ENCODE results near the gene IP6K2. TPM values are rescaled to one million over a fixed set of nuclear protein-coding genes. Genes with fewer than 3 reads are reported as not detected.
"Not testable (repeated sequence)": the region's sequence is repeated elsewhere in the genome, so short reads cannot be mapped to it uniquely, and the experiment has no call there.

The IP6K2 gene
- 61.2 and 67.3 TPM in 2 replicates for total RNA-seq (2014; rRNA removed; shearing (Covaris generic))

GRCh38 chr3:48716982-48717746, at the start of gene IP6K2:
Gene IP6K2, minus strand, starts transcription at chr3:48717221. Its CDS starts 21,930 bp downstream, at chr3:48695291.
- DNase-seq, result peak; percentile 98
- Histone ChIP-seq H3K4me1 (peaks cover 3% of the 10 kb centered on the region), H3K27ac (peak within 1 kb of the TSS; percentile 83), H3K9me3 (replicated peaks) (no peaks in the 10 kb centered on the region), H3K36me3 (peaks cover 27% of the 10 kb centered on the region), H3K4me3 (peak within 1 kb of the TSS; percentile 88), H3K27me3 (no peaks in the 10 kb centered on the region)

GRCh38 chr3:48765376-48765775, 48.4 kb upstream of the IP6K2 start:
- no peaks in the 10 kb centered on the region for H3K9me3 ChIP-seq (replicated peaks)
- no peak for DNase-seq
- H3K4me3 ChIP-seq, result no peak overlapping the region

GRCh38 chr3:48762816-48763215, 45.8 kb upstream of the IP6K2 start:
- no peak overlapping the region for H3K27ac ChIP-seq
- no peaks in the 10 kb centered on the region for H3K27me3 ChIP-seq
- no peaks in the 10 kb centered on the region for H3K4me1 ChIP-seq
- DNase-seq, result no peak
- H3K9me3 ChIP-seq (replicated peaks), result no peaks in the 10 kb centered on the region
- H3K36me3 ChIP-seq, result 0 out of 2 replicates have a peak, but pooled peaks cover 7% of the 10 kb centered on the region
- no peak overlapping the region for H3K4me3 ChIP-seq

More at GRCh38 chr3:48765376-48765775, 48.4 kb upstream of the IP6K2 start:
- no peak overlapping the region for H3K27ac ChIP-seq
- peaks cover 7% of the 10 kb centered on the region; the same call in 1 of the 2 replicates for H3K36me3 ChIP-seq
- H3K4me1 ChIP-seq, result peaks cover 6% of the 10 kb centered on the region
- no peaks in the 10 kb centered on the region for H3K27me3 ChIP-seq

GRCh38 chr3:48759991-48760540, 43.0 kb upstream of the IP6K2 start:
- H3K9me3 ChIP-seq (replicated peaks); H3K36me3 ChIP-seq; DNase-seq; H3K27ac ChIP-seq; H3K4me1 ChIP-seq; H3K4me3 ChIP-seq; H3K27me3 ChIP-seq: not testable (repeated sequence)

- not testable (repeated sequence) for H3K36me3 ChIP-seq; H3K4me3 ChIP-seq; H3K4me1 ChIP-seq; H3K9me3 ChIP-seq (replicated peaks); H3K27ac ChIP-seq; DNase-seq; H3K27me3 ChIP-seq
These were observed 42.5 kb upstream of the IP6K2 start for GRCh38 chr3:48759531-48759930.

- Histone ChIP-seq H3K36me3 (peaks cover 4% of the 10 kb centered on the region; the same call in 1 of the 2 replicates), H3K9me3 (replicated peaks) (no peaks in the 10 kb centered on the region), H3K4me3 (no peak overlapping the region), H3K27me3 (no peaks in the 10 kb centered on the region), H3K4me1 (no peaks in the 10 kb centered on the region), H3K27ac (no peak overlapping the region)
- DNase-seq, result no peak
These were observed 42.0 kb upstream of the IP6K2 start for GRCh38 chr3:48759071-48759470.

- no peaks in the 10 kb centered on the region for H3K27me3 ChIP-seq
- H3K36me3 ChIP-seq, result peaks cover 4% of the 10 kb centered on the region; the same call in 1 of the 2 replicates
- no peaks in the 10 kb centered on the region for H3K4me1 ChIP-seq
- H3K4me3 ChIP-seq, result no peak overlapping the region
- no peak overlapping the region for H3K27ac ChIP-seq
- no peaks in the 10 kb centered on the region for H3K9me3 ChIP-seq (replicated peaks)
- no peak for DNase-seq
These were observed 39.6 kb upstream of the IP6K2 start for GRCh38 chr3:48756640-48757039.

- peak in 1 of 2 experiments; percentile 26 for DNase-seq
- Histone ChIP-seq H3K27me3 (no peaks in the 10 kb centered on the region), H3K4me1 (peaks cover 6% of the 10 kb centered on the region; the same call in 1 of the 2 replicates), H3K9me3 (replicated peaks) (no peaks in the 10 kb centered on the region), H3K27ac (no peak overlapping the region), H3K36me3 (no peaks in the 10 kb centered on the region; the same call in 1 of the 2 replicates), H3K4me3 (no peak overlapping the region)
These were observed 33.8 kb upstream of the IP6K2 start for GRCh38 chr3:48750856-48751255.

GRCh38 chr3:48748754-48749153, 31.7 kb upstream of the IP6K2 start:
- no peak overlapping the region for H3K4me3 ChIP-seq
- no peak overlapping the region for H3K27ac ChIP-seq
- H3K4me1 ChIP-seq, result peaks cover 6% of the 10 kb centered on the region; the same call in 1 of the 2 replicates
- no peaks in the 10 kb centered on the region; the same call in 1 of the 2 replicates for H3K36me3 ChIP-seq
- no peaks in the 10 kb centered on the region for H3K9me3 ChIP-seq (replicated peaks)
- H3K27me3 ChIP-seq, result no peaks in the 10 kb centered on the region
- no peak for DNase-seq

GRCh38 chr3:48747706-48748105, 30.7 kb upstream of the IP6K2 start:
- peaks cover 6% of the 10 kb centered on the region; the same call in 1 of the 2 replicates for H3K4me1 ChIP-seq
- DNase-seq, result peak in 1 of 2 experiments; percentile 30

GRCh38 chr3:48747015-48747615, 30.1 kb upstream of the IP6K2 start:
- Histone ChIP-seq H3K27me3 (no peaks in the 10 kb centered on the region), H3K27ac (peak overlapping the region; percentile 38; the same call in 1 of the 2 replicates), H3K4me3 (no peak overlapping the region), H3K4me1 (peaks cover 6% of the 10 kb centered on the region; the same call in 1 of the 2 replicates), H3K9me3 (replicated peaks) (no peaks in the 10 kb centered on the region), H3K36me3 (no peaks in the 10 kb centered on the region; the same call in 1 of the 2 replicates)
- peak in 1 of 2 experiments; percentile 69 for DNase-seq

More at GRCh38 chr3:48747706-48748105, 30.7 kb upstream of the IP6K2 start:
- H3K36me3 ChIP-seq, result no peaks in the 10 kb centered on the region; the same call in 1 of the 2 replicates
- no peak overlapping the region for H3K4me3 ChIP-seq
- H3K27ac ChIP-seq, result peak overlapping the region; percentile 38; the same call in 1 of the 2 replicates
- no peaks in the 10 kb centered on the region for H3K9me3 ChIP-seq (replicated peaks)
- H3K27me3 ChIP-seq, result no peaks in the 10 kb centered on the region

GRCh38 chr3:48743773-48744172, 26.8 kb upstream of the IP6K2 start:
- Histone ChIP-seq H3K9me3 (replicated peaks) (no peaks in the 10 kb centered on the region), H3K27ac (no peak overlapping the region), H3K4me3 (no peak overlapping the region), H3K4me1 (peaks cover 6% of the 10 kb centered on the region; the same call in 1 of the 2 replicates), H3K36me3 (no peaks in the 10 kb centered on the region), H3K27me3 (no peaks in the 10 kb centered on the region)
- no peak for DNase-seq

GRCh38 chr3:48741226-48741625, 24.2 kb upstream of the IP6K2 start:
- H3K27me3 ChIP-seq; H3K9me3 ChIP-seq (replicated peaks); H3K4me1 ChIP-seq; H3K4me3 ChIP-seq; H3K27ac ChIP-seq; DNase-seq; H3K36me3 ChIP-seq: not testable (repeated sequence)

- peak; percentile 89 to 94 for DNase-seq
- H3K4me1 ChIP-seq, result no peaks in the 10 kb centered on the region
- H3K27ac ChIP-seq, result peak overlapping the region; percentile 16
- H3K27me3 ChIP-seq, result no peaks in the 10 kb centered on the region
- H3K9me3 ChIP-seq (replicated peaks), result no peaks in the 10 kb centered on the region
- peak overlapping the region; percentile 21 for H3K4me3 ChIP-seq
- no peaks in the 10 kb centered on the region for H3K36me3 ChIP-seq
These were observed 23.2 kb upstream of the IP6K2 start for GRCh38 chr3:48739955-48740823.

Measured in SJCRH30 (cell line).